Stimulated activated CD8-positive, alpha-beta memory T cell treated with anti-CD3 and anti-CD28 coated beads, Interleukin-7, amount 100 ng/mL, for 4 hours (primary cell): ENCODE measurements around the gene CARD8.

ENCODE experiments used
- DNase-seq, 2 donors: peaks; one replicate each; pipeline ENCODE4 v3.0.0-alpha.2; 2020; ENCODE audit warnings: low read depth in 2 of 2

The CARD8 gene

DNA sequence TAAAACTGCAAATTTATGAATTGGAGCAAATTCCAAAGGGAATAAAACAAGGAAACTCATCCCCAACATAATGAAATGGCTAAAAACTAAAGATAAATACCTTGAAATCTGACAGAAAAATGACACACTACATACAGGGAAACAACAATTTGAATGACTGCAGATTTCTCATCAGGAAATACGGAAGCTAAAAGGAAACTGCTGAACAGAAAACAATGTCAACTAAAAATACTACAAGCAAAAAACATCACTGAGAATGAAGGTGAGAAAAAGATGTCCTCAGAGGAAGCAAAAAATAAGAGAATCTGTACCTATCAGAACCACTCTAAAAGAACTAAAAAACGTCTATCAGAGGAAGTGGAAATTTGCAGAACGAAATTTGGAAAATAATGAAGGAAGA, 45.7 kb downstream of the CARD8 start:
- no peak for DNase-seq

DNA sequence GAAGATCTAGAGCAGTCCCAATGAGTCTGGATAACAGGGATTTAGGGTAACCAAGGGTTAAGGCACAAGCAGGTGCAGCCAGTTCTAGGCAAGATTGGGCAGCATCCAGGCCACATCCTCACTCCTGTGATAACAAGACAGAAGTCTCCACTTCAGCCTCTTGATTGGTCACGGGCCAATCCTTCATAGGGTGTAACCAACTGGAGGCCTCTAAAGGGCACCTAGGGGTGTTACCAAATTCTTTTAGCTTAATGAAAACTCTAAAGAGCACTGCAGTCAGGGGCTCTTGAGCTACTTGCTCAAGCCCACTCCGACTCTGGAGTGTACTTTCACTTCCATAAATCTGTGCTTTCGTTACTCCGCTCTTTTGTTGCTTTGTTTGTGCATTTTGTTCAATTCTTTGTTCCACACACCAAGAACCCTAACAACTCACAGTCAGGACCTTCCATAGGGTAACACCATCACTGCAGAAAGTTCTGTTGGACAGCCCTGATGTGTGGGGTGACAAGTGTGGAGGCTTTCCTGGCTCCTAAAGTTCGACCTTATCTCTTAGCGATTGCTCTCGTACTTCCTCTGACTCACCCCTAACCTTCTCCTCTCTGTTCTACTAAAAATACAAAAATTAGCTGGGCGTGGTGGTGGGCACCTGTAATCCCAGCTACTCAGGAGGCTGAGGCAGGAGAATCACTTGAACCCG, 49.2 kb downstream of the CARD8 start:
- no peak for DNase-seq

- DNase-seq: peak; percentile 85 to 86
Observed at GRCh38 chr19:48203794-48204628, 51.7 kb downstream of the CARD8 start.

- DNase-seq: no peak
Observed at GRCh38 chr19:48203222-48203793, 52.4 kb downstream of the CARD8 start.

GRCh38 chr19:48196933-48197665, 58.6 kb downstream of the CARD8 start:
- DNase-seq: no peak

DNA sequence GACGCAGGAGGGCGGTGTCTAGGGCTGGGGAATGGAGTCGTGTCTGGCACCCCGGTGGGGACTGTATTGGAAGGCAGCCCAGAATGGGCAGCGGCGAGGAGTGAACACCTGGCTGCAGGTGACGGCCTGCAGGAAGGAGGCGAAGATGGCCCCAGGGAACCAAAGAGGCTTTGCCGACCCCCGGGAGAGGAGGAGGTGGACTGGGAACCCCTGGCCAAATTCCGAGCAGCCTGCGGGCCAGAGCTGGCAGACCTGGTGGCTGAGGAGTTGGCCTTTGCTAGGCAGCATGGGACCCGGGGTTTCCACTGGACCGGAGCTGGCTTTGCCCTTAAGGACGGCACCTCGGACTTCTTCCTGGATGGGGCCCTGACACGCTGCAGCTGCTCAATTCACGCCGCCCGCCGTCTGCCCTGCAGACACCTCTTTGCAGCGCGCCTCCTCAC, 59.4 kb downstream of the CARD8 start:
- DNase-seq: no peak

DNA sequence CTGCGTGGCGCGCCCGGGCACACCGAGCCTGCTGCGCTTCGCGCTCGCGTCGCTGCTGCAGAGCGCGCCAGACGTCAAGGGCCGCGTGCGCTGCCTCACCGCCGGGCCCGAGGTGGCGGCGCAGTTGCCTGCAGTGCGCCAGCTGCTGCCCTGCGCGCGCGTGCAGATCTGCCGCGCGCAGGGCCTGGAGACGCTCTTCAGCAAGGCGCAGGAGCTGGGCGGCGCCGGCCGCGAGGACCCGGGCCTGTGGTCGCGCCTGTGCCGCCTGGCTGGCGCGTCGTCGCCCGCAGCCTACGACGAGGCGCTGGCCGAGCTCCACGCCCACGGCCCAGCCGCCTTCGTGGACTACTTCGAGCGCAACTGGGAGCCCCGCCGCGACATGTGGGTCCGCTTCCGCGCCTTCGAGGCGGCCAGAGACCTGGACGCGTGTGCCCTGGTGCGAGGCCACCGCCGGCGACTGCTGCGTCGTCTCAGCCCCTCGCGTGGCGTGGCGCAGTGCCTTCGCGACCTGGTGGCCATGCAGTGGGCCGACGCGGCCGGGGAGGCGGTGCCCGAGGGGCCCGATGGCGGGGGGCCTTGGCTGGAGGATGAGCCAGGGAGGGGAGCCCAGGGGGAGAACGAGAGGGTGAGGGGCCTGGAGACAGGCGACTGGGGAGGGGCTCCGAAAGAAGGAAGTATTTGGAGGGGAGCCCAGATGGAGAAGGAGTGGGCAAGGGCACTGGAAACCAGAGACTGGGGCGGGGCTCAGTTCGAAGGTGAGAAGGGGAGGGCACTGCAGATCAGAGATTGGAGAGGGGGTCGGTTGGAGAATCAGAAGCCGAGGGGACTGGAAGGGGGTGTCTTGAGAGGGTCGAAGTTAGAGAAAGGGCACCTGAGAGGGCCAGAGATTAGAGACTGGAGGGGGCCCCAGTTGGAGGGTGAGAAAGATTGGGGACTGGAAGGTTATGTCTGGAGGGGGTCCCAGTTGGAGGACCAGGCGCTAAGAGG, 60.6 kb downstream of the CARD8 start:
- DNase-seq: no peak

- no peak for DNase-seq
Observed at GRCh38 chr19:48194041-48194843, 61.5 kb downstream of the CARD8 start.

DNA sequence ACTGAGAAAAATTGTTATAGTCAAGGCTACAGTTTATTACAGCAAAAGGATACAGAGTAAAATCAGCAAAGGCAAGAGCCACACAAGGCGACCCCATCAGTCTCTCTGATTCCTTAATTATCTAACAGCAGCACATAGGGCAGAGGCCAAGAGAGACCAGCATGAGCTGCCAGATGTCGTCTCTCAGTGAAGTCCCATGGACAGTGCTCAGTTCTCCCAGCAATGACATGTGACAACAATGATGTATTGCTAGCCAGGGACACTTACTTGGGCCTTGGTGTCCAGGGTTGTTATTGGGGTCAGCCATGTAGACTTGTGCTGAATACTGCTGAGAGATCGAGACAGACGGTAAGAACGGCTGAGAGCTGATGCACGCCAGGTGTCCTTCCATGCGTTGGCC, 63.0 kb downstream of the CARD8 start:
- DNase-seq: no peak

DNA sequence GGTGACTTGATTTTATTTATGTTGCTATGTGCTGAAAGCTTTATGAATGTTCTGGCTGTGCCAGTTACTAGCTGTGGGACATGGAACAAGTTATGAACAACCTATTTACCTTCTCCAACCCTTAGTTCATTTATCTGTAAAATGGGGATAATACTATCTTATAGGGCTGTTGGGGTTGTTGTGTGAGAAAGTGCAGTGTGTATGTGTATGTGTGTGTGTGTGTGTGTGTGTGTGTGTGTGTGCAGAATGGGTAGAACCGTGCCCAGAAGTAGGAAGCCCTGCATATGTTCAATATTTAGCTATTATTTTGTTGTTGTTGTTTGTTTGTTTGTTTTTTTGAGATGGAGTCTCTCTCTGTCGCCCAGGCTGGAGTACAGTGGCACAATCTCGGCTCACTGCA, 64.8 kb downstream of the CARD8 start:
- DNase-seq: no peak

DNA sequence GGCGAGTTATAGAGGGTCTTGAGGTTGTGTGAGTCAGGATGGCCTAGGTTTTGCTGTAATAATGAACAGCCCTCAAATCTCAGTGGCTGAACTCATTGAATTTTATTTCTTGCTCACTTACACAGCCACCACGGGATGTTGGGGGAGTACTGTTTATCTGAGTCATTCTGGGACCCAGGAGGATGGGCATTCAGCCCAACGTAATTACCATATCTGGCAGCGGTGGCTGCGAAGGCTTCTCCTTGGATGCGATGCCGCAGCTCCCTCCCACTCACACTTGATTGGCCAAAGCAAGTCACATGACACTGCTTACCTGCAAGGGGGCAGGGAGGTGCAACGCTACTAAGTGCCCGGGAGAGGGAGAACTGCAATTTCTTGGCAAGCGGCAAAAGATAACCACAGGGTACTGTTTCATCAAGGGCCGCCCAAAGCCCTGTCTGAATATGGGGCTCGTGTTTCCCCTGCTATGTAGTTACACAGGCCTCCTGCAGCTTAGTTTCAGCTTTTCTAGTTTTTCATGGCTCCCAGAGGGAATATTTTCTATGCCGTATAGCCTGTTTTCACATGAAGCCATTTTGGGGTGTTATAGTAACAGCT, 65.3 kb downstream of the CARD8 start:
- peak; percentile 28 to 60 for DNase-seq

DNA sequence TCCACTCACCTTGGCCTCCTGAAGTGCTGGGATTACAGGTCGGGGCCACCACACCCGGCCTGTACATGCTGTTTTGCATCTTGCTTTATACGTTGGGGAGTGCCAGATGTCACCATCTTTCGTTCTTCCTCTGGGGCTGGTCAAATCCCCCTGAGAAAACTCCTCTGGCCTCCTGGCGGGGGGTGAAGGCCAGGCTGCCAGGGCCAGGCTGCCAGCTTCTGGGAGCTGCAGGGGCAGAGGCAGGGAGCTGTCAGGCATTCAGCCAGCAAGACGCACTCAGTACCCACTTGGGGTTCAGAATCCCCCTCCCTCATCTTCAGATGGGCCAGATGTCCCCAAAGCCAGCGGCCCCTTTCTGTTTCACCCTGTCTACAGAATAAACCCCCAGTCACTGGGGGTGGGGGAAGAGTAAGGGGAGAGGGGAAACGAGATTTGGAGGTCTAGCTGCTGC, 69.1 kb downstream of the CARD8 start:
- DNase-seq: no peak

DNA sequence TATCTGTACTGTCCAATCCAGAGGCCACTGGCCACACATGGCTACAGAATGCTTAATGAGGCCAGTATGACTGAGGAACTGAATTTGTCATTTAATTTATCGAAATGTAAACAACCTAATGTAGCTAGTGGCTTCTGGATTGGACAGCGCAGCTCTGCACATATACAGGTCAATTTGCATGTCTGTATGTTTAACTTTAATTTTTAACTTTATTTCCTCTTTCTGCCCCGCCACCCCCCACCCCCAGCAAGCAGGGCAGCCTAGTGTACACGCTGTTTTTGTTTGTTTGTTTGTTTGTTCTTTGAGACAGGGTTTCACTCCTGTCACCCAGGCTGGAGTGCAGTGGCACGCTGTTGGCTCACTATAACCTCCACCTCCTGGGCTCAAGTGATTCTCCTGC, 69.7 kb downstream of the CARD8 start:
- DNase-seq: no peak

DNA sequence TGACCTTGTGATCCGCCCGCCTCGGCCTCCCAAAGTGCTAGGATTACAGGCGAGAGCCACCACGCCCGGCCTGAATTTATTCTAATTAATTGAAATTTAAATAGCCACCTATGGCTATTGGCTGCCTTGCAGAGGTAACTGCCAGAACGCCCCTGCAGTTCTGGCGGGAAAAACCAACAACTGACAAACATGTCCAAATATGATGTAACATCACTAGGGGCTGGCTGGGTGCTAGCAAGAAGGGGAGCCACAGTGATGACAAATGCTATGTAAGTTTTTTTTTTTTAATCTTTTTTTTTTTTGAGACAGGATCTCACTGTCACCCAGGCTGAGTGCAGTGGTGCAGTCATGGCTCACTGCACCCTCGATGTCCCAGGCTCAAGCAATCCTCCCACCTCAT, 72.4 kb downstream of the CARD8 start:
- no peak for DNase-seq

- DNase-seq: no peak
Observed at GRCh38 chr19:48182434-48182833, 73.3 kb downstream of the CARD8 start.

- DNase-seq: no peak
Observed at GRCh38 chr19:48181505-48181904, 74.2 kb downstream of the CARD8 start.

- DNase-seq: no peak
Observed at GRCh38 chr19:48176226-48176625, 79.5 kb downstream of the CARD8 start.

DNA sequence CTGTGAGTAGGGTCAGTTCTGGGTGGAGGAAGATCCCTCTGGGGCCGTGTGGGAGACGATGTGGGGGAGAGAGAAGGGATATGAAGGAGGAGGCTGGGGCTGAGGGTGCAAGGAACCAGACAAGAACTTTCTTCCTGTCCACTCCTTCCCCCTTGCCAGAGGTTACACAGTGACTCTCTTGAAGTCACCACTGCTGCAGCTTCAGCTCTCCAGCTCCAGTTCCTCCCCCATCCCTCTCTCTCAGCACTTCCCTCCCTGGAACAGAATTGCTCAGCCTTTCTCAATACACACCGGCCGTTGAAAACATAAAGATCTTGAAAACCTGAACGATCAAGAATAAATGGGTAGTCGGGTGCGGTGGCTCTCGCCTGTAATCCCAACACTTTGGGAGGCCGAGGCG, 80.1 kb downstream of the CARD8 start:
- DNase-seq: no peak

- DNase-seq: no peak
Observed at GRCh38 chr19:48174445-48175030, 81.2 kb downstream of the CARD8 start.
